ENCODE results near the gene MDM1.

MDM1 gene

DNA sequence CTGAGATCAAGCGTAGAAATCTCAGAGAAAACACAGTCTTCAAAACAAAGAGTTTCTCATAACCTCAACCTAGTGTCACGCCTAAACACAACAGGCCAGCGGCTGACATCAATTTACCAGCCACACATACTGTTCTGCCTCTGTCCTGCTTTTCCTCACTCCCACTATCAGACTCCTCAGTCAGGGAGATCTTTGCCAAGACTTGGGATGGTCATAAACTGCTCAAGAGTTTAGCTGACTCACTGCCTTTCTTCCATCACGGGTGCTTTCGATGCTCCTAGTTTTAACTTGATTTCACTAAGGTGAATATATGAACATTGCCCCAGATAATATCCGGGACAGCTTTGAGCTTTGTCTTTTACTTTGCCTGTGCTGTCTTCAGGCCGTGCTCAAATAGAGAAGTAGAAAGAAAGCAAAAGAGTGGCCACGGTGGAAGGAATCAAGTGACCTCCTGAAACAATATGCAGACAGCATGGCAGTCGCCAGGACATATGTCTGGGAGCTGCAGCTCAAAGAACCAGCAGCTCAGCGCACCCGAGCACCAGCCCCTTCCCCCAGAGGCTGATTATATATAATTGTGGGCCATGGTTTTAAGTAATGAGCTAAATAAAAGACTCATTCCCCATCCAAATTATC is 12.1 kb downstream of the MDM1 start:
- no peak for DNase-seq (ENCODE audit: low spot score)

GRCh38 chr12:68317047-68317667 is 15.0 kb downstream of the MDM1 start:
- peak; percentile 37 for DNase-seq (ENCODE audit: low spot score)

GRCh38 chr12:68310370-68310769 is 21.8 kb downstream of the MDM1 start:
- no peak for DNase-seq (ENCODE audit: low spot score)

DNA sequence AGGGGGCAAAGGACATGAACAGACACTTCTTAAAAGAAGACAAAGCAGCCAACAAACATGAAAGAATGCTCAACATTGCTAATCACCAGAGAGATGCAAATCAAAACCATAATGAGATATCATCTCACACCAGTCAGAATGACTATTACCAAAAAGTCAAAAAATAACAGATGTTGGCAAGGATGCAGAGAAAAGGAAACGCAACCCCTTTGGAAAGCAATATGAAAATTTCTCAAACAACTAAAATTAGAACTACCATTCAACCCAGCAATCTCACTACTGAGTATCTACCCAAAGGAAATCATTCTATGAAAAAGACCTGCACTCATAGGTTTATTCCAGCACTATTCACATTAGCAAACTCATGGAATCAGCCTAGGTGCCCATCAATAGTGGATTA is 25.6 kb downstream of the MDM1 start:
- no peak for DNase-seq (ENCODE audit: low spot score)

GRCh38 chr12:68305278-68305677 is 26.9 kb downstream of the MDM1 start:
- no peak for DNase-seq (ENCODE audit: low spot score)

- no peak for DNase-seq (ENCODE audit: low spot score)
Observed at GRCh38 chr12:68304626-68305025, 27.5 kb downstream of the MDM1 start.

GRCh38 chr12:68303850-68304249 is 28.3 kb downstream of the MDM1 start:
- no peak for DNase-seq (ENCODE audit: low spot score)

DNA sequence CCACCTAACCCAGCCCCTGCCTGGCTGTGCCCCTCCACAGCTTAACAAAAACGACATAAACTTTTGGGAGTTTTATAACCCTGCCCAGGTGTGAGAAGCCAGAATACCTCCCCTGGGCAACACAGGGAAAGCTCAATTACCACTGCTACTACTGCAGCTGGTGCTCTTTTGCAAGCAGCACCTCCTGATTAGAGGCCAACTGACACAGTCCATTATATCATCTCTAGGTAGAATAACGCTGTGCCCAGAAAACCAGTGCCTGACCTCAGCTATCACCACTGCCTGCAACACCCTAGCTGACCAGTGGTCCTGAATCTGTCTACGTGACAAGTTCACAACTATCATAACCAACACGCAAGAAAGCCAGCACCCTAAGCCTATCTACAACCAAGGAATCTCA is 34.2 kb downstream of the MDM1 start:
- no peak for DNase-seq (ENCODE audit: low spot score)

GRCh38 chr12:68294251-68294650 is 37.9 kb downstream of the MDM1 start:
- DNase-seq (ENCODE audit: low spot score): no peak

GRCh38 chr12:68293347-68293746 is 38.8 kb downstream of the MDM1 start:
- DNase-seq (ENCODE audit: low spot score): no peak

DNA sequence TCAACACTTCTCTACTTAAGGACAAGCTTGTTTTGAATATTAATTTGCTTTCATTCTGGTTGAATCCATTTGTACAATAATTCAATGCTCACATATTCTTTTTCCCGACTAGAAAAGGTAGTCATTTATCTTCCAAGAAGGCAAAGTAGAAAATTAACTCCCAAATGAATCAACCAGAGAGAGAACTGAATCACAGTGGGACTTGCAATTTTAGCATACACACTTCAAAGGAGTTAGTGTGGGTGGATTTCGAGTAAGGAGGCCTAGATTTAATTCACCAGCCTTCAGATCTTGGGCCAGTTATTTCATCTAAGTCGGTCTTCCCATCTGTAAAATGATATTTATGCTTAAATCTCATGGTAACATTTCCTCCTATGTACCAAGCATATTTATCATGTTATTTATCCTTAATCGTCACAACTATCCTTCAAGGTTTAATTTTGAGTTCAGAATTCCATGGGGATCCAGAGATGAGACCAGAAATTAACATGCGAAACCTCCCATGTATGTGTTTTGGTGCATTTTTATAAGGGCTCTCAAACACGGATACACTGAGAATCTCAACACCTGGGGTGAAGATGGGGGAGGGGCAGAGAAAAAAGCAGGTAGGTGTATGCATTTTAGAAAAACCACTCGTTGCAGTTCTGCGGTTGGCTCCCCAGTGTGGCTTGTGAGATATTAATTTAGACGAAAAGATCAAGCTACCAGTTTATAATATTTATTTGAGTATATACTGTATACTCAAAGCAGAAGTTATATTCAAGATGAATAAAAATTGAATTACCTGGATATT is 39.8 kb downstream of the MDM1 start:
- no peak for DNase-seq (ENCODE audit: low spot score)

- DNase-seq (ENCODE audit: low spot score): no peak
Observed at GRCh38 chr12:68291396-68292036, 40.6 kb downstream of the MDM1 start.

DNA sequence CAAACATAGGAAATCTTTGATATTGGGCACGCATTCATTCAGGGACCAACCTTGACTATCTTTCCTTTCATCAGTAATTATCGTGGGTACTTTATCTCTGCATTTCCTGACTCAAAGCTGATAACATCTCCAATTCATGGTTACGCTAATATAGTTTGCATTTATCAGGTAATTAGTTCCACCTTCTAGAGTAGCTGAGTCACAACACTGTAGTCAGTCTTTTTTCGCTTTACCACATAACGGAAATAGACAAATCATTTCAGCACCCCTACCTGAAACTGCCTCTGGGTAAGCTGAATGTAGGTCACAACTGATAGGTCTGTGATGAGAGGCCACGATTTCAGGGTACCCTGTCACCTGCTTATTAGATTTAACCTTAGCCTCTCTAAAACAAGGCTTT is 42.0 kb downstream of the MDM1 start:
- no peak for DNase-seq (ENCODE audit: low spot score)

DNA sequence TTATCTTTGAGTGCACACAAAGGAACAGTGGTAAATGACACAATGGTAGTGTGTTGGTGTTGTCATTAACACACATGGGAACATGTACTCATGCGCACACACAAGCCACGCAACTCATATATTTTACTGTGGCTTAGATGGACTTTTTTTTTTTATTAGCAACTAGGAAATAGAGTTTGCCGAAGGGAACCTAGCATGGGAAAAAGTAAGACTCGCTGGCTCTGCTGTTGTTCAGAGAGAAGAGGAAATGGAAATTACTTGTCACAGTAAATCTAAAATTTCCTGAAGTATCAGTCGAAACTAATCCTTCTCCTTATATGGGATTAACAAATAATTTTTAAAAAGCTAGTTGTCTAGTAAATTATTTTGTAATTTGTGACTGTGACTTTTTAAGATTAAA is 45.1 kb downstream of the MDM1 start:
- no peak for DNase-seq (ENCODE audit: low spot score)

DNA sequence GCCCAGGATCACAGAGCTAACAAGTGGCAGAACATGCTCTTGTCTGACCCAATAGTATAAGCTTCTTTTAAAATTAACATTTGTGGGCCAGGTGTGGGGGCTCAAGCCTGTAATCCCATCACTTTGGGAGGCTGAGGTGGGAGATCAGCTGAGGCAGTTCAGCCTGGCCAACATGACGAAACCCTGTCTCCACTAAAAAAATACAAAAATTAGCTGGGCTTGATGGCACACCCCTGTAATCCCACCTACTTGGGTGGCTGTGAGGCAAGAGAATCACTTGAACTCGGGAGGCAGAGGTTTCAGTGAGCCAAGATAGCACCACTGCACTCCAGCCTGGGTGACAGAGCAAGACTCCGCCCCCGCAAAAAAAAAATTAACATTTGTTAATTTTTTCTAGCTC is 45.8 kb downstream of the MDM1 start:
- DNase-seq (ENCODE audit: low spot score): no peak

DNA sequence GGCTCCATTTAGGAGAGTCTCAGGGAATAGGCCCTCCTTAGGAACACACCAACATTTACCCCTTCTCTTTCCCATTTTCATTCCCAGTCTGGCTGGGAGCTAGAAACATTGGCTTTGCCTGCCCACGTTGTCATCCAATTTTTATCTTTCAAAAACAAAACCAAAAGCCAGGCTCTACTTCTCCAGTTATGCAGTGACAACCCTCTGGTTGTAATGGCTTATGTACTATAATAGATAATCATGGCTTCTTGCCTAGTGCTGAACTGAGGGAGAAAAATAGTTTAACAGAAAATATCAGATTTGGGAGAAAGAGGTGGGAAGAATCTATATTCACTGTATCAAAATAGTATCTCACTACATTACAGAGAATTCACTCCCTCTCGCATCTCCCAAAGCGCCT is 46.6 kb downstream of the MDM1 start:
- no peak for DNase-seq (ENCODE audit: low spot score)

- no peak for DNase-seq (ENCODE audit: low spot score)
Observed at GRCh38 chr12:68281322-68282077, 50.7 kb downstream of the MDM1 start.

DNA sequence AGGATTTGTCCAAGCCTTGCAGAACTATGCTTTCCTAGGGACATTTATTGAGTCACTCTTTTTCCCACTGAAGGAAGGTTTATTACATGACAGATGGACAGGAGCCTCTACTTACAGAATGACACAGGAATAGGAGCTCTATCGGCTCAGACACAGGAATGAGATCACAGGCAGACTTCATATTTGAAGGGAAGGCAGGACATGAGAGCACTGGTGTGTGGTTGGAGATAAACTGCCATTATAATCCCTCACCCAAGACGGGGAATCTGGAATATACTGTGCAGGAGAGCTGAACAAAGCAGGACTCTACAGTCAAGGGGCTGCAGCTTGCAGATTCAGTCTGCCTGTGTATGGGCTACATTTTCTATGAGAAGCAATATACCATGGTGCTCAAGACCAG is 51.9 kb downstream of the MDM1 start:
- no peak for DNase-seq (ENCODE audit: low spot score)

GRCh38 chr12:68279227-68280054 is 52.7 kb downstream of the MDM1 start:
- DNase-seq (ENCODE audit: low spot score): no peak

- DNase-seq (ENCODE audit: low spot score): no peak
Observed at GRCh38 chr12:68276402-68276930, 55.7 kb downstream of the MDM1 start.

- DNase-seq (ENCODE audit: low spot score): no peak
Observed at GRCh38 chr12:68272732-68273131, 59.4 kb downstream of the MDM1 start.
